Aortic smooth muscle cell (primary cell): ENCODE results near the gene MAEA. TPM values are rescaled to one million over a fixed set of nuclear protein-coding genes. Genes with fewer than 3 reads are reported as not detected.

Experiments used
- total RNA-seq: library from RNA; depleted of rRNA; stranded (reverse); fragments of >200 nt; gene quantifications from 2 replicates; pipeline ENCODE4 v1.2.3, GENCODE V29; 2014

Gene MAEA
- 56.0 and 56.5 TPM in 2 replicates for total RNA-seq

GRCh38 chr4:1289207-1290164 lies at the start of gene MAEA:
MAEA (plus strand) TSS chr4:1289891; CDS start chr4:1289914, 23 bp downstream.

GRCh38 chr4:1248245-1249147 lies 41.2 kb upstream of the MAEA start, which contains the start of gene CTBP1:
CTBP1 (minus strand) TSS chr4:1249130; CDS start chr4:1241331, 7,799 bp downstream.

GRCh38 chr4:1346781-1347409 lies 57.2 kb downstream of the MAEA start, which contains the start of gene UVSSA:
UVSSA (plus strand) TSS chr4:1347208; CDS start chr4:1348092, 884 bp downstream.

Other genes with a start within 250 kb of the MAEA start
- gene RNF212, start 176.3 kb upstream of the MAEA start, total RNA-seq, result 0.44 and 0.53 TPM in 2 replicates
- 1.4 and 2.6 TPM in 2 replicates for gene SPON2, start 117.3 kb upstream of the MAEA start, total RNA-seq
- 139 and 168 TPM in 2 replicates for gene CTBP1, start 40.8 kb upstream of the MAEA start, total RNA-seq
- gene UVSSA, start 57.3 kb downstream of the MAEA start, total RNA-seq, result 6.1 and 7.2 TPM in 2 replicates
- gene NKX1-1, start 116.6 kb downstream of the MAEA start, total RNA-seq, result not detected in 2 replicates